GM12892 (cell line): Measurements from ENCODE around the gene ZNF763.
"Not testable (repeated sequence)": the region's sequence is repeated elsewhere in the genome, so short reads cannot be mapped to it uniquely, and the experiment has no call there.

Source experiments
- POLR2A ChIP-seq: IDR thresholded peaks from 2 replicates; pipeline ENCODE4 v1.6.1; 2011; ENCODE audit warnings: low read depth, low read length, control low read depth
- POLR2AphosphoS5 ChIP-seq: IDR thresholded peaks from 2 replicates; pipeline ENCODE4 v1.6.1; 2011; ENCODE audit warnings: low read depth, low read length, control low read depth

- not testable (repeated sequence) for TF ChIP-seq POLR2AphosphoS5, POLR2A
These were observed 23.4 kb upstream of the ZNF763 start for GRCh38 chr19:11941361-11941887.
